ENCODE measurements around the gene RPF1. TPM values are rescaled to one million over a fixed set of nuclear protein-coding genes. Genes with fewer than 3 reads are reported as not detected.

The RPF1 gene
- total RNA-seq: 53.9 TPM

DNA sequence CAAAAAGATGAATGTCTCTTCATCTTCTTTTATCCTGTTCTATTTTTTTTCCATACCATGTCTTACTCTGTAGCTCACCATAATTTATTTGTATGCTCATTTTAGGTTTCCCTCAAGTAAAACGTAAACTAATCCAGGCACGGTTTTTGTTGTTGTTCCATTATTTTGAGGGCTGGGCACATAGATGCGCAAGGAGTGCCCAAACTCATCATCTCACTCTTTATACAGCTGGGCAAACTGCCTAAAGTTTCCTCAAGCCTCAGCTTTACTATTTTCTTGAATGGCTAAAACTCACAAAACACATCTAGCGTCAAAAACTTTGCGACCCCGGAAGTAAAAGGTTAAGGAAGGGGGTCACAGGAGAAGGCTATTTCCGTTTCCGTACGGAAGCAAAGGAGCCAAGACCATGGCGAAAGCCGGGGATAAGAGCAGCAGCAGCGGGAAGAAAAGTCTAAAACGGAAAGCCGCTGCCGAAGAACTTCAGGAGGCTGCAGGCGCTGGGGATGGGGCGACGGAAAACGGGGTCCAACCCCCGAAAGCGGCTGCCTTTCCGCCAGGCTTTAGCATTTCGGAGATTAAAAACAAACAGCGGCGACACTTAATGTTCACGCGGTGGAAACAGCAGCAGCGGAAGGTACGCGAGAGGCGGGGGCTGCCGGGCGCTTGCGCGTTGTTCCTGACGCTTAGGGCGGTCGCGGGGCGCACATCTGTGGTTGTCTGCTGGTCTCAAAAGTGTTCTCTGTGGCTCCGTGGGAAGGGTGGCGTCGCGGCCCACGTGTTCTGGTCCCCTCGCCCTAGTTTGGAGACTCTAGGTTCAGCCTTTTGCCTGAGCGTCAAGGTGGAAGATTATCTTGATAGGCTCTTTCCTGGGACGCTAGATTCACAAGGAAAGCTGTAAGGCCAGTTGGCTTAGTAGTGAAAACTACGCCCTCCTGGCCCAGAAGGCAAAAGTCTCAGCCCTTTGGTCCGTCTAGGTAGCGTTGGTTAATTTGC is at the start of gene RPF1:
Gene RPF1 (plus strand): TSS at position 391 of the 993 bp plus-strand sequence. CDS start 16 bp downstream, at position 407.

GRCh38 chr1:84506002-84506728 is 27.1 kb downstream of the RPF1 start, which contains the start of the genes GNG5 and SPATA1:
Gene GNG5 (minus strand): TSS chr1:84506581. CDS start chr1:84506091, 490 bp downstream.
Gene SPATA1 (plus strand): TSS chr1:84506386. CDS start chr1:84516360, 9,974 bp downstream.

Other genes with a start within 250 kb of the RPF1 start
- gene SAMD13, start 177.6 kb upstream of the RPF1 start, total RNA-seq: 5.2 TPM
- gene DNASE2B, start 80.8 kb upstream of the RPF1 start, total RNA-seq: 3.0 TPM
- 1.8 TPM for gene SPATA1, start 27.1 kb downstream of the RPF1 start, total RNA-seq
- gene GNG5, start 27.3 kb downstream of the RPF1 start, total RNA-seq: 18.1 TPM
- gene CTBS, start 95.2 kb downstream of the RPF1 start, total RNA-seq: 31.9 TPM
- 189 TPM for gene SSX2IP, start 211.2 kb downstream of the RPF1 start, total RNA-seq